ENCODE data around the gene PTPN13.

DNA sequence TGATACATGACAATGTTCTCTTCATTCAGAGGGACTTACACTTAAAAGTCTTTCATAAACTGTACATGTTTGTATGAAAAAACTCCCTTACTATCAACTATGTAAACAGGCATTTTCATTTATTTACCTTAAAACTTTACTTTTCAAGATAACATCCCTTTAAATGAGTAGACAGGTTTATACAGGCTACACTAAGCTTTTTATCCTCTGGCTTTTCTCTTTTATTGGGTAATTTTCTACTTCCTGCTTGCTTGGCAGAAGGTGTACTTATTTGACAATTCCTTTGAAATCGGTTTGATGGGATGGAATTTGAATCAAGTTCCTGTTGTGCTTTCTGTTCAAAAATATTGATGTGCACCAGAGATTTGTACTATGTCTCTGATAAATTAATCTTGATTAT is 81.4 kb downstream of the PTPN13 start:
- TF ChIP-seq, protein P1, sequence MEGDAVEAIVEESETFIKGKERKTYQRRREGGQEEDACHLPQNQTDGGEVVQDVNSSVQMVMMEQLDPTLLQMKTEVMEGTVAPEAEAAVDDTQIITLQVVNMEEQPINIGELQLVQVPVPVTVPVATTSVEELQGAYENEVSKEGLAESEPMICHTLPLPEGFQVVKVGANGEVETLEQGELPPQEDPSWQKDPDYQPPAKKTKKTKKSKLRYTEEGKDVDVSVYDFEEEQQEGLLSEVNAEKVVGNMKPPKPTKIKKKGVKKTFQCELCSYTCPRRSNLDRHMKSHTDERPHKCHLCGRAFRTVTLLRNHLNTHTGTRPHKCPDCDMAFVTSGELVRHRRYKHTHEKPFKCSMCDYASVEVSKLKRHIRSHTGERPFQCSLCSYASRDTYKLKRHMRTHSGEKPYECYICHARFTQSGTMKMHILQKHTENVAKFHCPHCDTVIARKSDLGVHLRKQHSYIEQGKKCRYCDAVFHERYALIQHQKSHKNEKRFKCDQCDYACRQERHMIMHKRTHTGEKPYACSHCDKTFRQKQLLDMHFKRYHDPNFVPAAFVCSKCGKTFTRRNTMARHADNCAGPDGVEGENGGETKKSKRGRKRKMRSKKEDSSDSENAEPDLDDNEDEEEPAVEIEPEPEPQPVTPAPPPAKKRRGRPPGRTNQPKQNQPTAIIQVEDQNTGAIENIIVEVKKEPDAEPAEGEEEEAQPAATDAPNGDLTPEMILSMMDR (IDR thresholded peaks at IDR 0.05): no peak
- TF ChIP-seq POLR2A (IDR thresholded peaks at IDR 0.05) (no peak), POLR2AphosphoS5 (IDR thresholded peaks at IDR 0.05) (no peak)

All from breast epithelium (tissue), 3 donors.